NCI-H82 (cell line): ENCODE measurements around the gene NEXN.
A peak's percentile ranks its signal among the peaks of the same experiment; 100 is the strongest.

ENCODE experiments used
- DNase-seq: peaks from one replicate; lab custom pipeline; 2025; lab: John Stamatoyannopoulos, UW

NEXN gene

GRCh38 chr1:77966291-77966690 is 77.9 kb downstream of the NEXN start:
- DNase-seq = no peak

- DNase-seq = no peak
Observed at GRCh38 chr1:77970192-77970591, 81.8 kb downstream of the NEXN start.

GRCh38 chr1:77972080-77972479 is 83.7 kb downstream of the NEXN start:
- DNase-seq = no peak

- no peak for DNase-seq
Observed at GRCh38 chr1:77975386-77975785, 87.0 kb downstream of the NEXN start.

- no peak for DNase-seq
Observed at GRCh38 chr1:77975907-77976306, 87.5 kb downstream of the NEXN start.

- peak; percentile 71 for DNase-seq
Observed at GRCh38 chr1:77976433-77977076, 88.1 kb downstream of the NEXN start.

GRCh38 chr1:77977989-77978292 is 89.5 kb downstream of the NEXN start:
- DNase-seq = no peak

GRCh38 chr1:77978293-77978968 is 90.0 kb downstream of the NEXN start:
- peak; percentile 89 for DNase-seq

- peak; percentile 100 for DNase-seq
Observed at GRCh38 chr1:77978969-77979876, 90.8 kb downstream of the NEXN start, which contains the start of gene FUBP1. Gene FUBP1 (minus strand): TSS chr1:77979072. CDS start chr1:77979004, 68 bp downstream.

- DNase-seq = peak; percentile 67
Observed at GRCh38 chr1:77983352-77983996, 95.0 kb downstream of the NEXN start.

- DNase-seq = no peak
Observed at GRCh38 chr1:77983997-77984355, 95.6 kb downstream of the NEXN start.

GRCh38 chr1:77984629-77985028 is 96.2 kb downstream of the NEXN start:
- no peak for DNase-seq

GRCh38 chr1:77986810-77987209 is 98.4 kb downstream of the NEXN start:
- DNase-seq = peak; percentile 34

GRCh38 chr1:77987919-77988318 is 99.5 kb downstream of the NEXN start:
- no peak for DNase-seq

GRCh38 chr1:77989744-77990143 is 101.3 kb downstream of the NEXN start:
- DNase-seq = no peak

GRCh38 chr1:77990629-77991204 is 102.3 kb downstream of the NEXN start:
- no peak for DNase-seq

GRCh38 chr1:77991638-77992037 is 103.2 kb downstream of the NEXN start:
- DNase-seq = no peak
